Midbrain (tissue), 1 donor: ENCODE measurements around the gene ABHD10.
A peak's percentile ranks its signal among the peaks of the same experiment; 100 is the strongest.

Experiments
- DNase-seq: peaks from one replicate; lab custom pipeline; 2025; lab: John Stamatoyannopoulos, UW

The ABHD10 gene

DNA sequence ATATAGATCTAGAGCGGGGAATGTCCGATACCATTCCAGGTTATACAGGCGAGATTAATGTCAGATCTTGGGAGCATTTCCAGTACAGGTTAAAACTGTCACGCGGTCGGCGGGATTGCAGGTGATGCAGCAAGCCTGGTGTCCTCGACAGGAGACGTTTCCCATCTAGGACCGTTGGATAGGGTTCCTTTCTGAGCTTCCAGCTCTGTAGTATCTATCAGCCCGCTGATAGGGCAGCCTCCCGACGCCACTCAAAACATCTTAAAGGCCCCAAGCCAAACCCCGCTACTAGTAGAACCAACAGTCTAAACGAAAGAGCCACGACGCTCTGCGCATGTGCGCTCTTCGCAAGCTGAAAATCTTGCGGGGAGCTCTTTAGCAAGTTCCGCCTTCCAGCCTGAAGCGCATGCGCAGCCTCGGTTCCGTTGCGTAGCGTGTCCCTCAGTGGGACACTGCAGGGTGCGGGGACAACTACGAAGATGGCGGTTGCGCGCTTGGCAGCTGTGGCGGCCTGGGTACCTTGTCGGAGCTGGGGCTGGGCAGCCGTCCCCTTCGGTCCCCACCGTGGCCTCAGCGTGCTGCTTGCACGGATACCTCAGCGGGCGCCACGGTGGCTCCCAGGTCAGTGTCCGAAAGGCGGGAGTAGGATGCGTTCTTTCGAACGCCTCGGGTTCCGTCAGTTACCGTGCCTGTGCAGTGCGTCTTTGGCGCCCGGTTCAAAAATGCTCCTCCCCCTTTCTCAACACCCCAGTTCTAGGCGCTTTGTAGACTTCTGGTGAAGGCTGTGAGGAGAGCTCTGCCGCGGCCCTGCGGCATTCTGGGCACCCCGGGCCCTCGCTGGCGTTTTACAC, at the start of gene ABHD10:
ABHD10 (plus strand) TSS at position 444 of the 851 bp plus-strand sequence; CDS start at position 480, 36 bp downstream.
- peak; percentile 99 for DNase-seq

DNA sequence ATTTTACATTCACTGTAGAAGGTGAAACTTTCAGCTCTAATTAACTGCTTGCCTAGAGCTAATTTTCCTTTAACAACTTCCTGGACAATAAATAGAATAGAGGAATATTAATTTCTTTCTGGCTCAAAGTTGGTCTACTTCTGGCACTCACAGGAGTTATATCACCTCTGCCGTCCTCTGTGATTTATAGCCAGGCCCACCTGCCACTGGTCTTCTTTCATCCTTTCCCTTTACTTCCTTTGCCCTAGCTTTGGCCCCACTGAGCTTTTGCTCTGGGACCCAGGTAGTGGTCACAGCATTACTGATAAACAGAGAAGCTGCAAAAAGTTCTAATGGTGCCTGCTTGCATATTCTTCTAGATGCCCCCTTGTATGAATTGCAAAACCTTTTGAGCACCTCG, 49.3 kb upstream of the ABHD10 start:
- DNase-seq: no peak

DNA sequence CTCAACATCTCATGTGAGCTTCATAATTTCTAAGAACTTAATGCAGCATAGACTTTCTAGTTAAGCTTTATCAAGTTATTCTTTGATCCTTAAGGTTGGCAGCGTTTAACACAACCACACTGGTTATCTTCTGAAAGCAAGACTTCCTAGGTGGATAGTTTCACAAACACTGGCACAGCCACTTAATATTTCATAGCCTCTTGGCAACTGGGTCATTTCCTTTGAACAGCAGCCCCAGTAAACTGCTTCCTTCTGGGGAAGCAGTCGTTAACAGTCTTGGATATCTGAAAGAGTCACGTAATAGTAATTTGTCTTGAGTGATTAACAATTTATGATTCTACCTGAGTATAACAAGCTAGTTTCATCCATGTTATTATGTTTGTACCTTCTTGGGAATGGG, 45.9 kb upstream of the ABHD10 start:
- no peak for DNase-seq

DNA sequence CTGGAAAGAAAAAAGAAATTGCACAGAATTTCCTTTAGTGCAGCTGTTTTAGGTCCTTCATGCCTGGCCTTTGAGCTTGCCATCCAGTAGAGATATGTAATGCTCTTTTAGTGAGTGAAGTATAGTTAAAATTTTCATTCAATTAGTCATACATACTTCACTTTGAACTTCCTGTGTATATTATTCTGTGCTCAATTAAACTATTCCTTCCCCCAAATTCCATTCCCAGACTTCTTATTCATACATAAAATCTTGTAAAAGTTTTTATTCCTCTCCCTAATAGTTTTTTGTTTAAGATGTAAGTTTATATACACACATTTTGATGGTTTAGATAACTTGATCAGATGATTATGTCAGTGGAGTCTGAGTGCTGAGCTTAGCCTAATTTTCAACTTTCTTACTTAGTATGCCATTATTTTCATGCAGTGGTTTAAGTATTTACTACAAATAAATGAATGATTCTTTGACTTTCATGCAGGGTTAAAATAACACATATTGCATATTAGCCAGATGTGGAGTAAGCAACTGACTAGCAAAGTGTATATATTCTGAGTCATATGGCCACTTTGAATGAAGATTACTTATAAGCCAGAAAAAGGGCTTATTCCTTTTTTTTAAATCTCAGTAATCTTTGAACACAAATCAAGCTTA, 42.5 kb upstream of the ABHD10 start:
- DNase-seq: no peak

DNA sequence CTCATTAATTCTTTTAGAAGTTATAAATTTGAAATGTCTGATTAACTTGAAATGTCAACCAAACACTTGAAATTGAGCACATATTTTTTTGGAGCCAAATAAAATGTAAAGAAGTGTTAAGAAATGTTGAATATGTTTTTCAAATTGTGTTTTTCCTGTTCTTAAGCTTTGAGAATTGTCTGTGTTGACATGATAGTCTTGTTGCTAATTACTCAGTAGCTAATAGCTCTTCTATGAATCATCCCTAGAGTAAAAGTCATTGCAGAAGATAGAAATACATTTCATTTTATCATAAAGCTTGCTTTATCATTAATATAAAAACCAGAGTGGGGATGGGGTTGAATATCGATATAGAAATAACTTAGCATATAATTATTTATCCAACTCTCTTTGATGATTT, 41.9 kb upstream of the ABHD10 start:
- DNase-seq: no peak

DNA sequence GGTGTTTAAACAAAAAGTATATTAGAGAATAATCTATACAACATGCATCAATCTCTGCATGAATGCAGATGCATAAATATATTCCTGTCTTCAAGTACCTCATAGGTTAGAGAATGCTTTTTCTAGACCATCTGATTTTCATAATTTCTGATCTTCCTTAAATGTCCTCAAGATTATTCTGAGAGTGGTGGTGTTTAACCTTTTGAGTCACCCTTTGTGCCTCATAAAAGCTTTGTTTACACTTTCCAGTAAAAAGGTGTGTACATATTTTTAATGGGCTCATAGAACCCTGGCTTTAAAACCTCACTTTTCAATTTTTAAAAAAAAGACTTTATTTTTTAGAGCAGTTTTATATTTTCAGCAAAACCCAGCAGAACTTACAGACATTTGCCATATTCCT, 41.0 kb upstream of the ABHD10 start:
- DNase-seq: no peak

DNA sequence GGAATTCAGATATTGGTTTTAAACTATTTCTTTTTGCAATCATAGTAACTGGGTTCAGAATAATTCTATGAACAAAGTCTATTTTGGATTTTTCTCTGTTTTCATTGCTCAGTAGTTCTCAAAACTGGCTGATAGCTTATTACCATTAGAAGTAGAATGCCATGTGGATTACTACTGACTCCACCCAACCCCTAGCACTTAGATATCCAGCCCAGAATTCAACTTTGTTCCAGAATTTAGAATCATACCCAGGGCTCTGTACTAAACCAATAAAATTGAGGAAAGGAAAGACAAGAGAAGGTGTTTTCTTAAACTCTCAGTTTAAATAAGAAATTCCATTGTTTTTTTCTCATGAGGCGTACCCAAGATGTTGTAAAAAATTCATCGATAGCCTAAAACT, 39.0 kb upstream of the ABHD10 start:
- DNase-seq: no peak

DNA sequence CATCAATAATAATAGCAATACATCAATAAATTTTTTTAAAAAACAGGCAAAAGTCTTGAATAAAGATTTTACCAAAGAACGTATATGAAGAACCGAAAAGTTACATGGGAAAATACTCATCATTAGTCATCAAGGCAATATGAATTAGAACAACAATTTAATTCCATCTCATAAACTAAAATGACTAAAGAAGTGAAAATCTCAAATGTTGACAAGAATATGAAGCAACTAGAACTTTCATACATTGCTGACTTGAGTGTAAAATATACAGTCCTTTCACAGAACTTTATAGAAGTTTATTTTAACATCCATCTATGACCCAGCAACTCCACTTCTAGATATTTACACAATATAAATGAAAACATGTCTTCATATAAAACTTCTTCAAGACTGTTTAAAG, 35.3 kb upstream of the ABHD10 start:
- DNase-seq: no peak

DNA sequence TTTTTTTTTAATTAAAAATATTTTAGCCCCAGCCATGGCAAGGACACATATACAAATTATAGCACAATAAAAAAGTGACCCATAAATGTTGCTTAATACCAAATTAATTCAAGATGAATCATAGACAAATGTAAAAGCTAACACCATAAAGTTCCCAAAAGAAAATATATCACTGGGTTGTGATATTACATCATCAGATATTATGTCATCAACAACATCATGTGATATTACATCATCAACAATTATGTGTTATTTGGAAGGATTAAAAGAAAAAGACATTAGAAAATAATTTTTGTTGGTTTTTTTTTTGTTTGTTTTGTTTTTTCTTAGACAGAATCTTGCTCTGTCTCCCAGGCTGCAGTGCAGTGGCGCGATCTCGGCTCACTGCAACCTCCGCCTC, 34.5 kb upstream of the ABHD10 start:
- DNase-seq: no peak

DNA sequence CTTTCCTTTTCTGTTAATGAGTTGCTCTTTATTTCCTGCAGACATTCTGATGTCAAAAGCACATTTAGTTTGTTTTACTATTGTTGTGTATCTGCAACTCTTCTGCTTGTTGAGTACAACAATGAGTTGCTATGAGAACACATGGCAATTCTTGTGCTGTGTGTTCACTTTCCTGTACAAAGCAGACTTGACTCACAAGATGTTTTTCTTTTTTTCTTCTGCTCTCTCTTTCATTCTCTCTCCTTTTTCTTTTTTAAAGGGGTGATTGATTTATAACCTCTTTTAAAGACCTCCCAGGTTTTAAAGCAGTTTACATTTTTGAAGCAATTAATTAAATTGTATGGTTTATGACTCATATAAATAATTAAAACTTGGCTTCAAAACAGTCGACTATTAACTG, 31.6 kb upstream of the ABHD10 start:
- DNase-seq: no peak

DNA sequence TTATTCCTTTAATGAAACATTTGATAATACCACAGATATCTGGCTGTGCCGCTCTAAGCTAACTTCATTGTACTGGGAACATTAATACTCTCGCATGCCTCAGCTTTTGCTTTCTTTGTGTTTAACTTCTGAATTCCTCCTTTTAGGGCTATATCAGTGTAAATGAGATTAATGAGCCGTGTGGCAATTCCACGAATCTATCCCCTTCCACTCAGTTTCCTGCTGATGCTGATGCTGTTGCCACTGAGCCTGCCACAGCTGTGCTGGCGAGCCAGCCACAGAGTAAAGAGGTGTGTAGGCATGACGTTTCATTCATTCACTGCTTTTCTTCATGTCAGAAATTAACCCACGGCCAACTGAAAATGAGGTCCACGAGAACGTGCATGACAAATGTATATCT, 30.0 kb upstream of the ABHD10 start:
- no peak for DNase-seq

DNA sequence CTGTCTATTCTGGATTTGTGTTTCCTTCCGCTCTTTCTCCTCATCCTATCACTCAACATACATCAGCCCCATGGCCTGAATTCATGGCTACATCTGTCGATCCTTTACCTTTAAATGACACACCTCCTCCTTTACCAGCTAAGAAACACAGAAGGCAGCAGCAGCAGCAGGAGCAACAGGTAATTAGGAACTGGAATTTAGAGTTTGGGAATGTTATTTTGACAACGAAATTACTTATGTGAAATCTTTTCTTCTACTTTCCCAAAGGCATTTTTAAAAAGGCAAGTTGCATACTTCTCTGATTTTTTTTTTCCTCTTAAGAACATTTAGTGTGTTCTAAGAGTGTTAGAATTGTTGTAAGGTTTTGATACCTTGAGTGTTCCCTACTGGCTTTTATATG, 29.1 kb upstream of the ABHD10 start:
- DNase-seq: no peak

DNA sequence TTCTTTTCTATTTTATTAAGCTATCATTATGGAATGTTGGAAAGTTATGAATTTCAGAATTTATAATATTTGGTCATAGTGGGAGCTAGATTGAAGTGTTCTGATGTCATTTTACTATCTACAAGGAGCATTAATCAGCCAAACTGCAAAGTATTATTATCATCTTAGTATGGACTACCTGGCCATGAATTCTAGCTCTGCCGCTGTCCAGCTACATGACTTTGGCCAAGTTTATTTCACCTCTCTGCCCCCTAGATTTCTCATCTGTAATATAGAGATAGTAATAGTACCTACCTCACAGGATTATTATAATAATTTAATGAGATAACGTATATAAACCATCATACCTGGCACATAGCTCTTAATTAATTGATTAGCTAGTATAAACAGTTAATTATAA, 27.8 kb upstream of the ABHD10 start:
- DNase-seq: no peak

DNA sequence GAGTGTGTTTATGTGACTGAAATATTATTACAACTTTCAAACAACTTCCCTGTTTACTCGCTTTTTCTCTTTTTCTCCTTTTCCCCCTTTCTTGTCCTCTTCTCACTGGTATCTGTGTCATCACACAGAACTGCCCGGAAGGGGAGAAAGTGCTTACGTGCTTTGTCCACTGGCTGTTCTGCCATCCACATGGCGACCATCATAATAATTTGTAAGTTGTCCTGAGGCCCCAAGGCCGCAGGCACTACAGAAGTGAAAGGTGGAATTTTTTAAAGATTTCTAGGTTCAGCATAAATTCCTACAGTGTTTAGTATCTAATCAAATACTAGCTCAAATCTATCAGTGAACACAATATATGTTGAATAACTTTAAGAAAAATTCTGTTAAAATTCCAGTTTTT, 26.7 kb upstream of the ABHD10 start:
- no peak for DNase-seq

DNA sequence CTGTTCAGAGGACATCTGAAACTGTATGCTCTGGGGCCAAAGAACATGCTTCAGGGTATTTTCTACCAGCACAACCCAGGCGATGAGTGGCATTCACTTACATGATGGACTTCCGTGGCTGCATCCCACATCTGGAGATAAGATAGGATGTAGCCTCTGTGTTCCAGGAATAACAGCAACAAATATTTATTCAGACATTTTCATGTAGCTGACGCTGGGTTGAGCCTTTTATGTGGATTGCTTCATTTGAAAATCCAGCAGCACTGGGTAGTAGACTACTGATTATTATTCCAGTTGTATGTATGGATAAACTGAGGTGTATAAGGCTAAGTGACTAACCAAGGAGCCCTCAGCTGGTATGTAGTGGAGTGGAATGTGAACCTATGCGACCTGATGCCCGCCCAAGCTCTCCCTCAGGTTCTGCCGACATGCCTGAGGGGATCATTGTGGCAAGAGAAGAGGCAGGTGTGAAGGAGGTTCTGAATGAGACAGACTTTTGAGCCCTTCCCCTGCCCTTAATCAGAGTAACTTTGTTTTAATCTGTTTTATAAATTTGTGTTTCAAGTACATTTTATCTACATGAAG, 25.9 kb upstream of the ABHD10 start:
- no peak for DNase-seq

DNA sequence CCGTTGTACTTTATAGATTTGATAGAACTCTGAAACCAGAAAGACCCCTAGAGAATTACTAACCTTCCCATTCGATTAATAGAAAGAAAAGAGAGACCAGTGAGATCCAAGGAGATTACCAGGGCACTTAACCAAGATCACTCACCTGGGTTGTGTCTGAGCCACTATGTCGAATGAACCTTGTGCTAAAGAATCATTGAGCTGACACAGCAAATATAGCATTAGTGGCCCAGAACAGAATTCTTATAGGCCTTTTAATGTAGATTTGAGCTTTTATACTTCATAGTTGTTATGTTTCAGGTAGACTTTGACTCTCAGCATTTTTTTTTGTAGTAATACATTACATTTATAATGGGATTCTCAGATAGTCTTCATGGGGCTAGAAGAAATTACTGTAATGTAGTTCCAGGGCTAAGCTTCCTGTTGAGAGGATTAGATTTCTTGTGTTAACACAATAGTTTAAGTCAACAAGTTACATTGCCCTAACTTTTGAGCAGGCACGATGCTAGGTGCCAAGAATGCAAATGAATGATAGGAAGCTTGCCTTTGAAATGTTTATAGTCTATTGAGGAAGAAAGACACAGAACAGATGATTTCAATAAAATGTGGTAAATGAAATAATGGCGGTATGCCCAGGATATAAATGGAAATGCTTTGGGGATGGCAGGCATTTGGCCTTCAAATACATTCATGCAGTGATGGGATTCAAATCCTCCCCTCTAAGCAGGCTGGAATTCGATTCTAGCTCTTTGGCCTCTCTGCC, 24.4 kb upstream of the ABHD10 start:
- no peak for DNase-seq

DNA sequence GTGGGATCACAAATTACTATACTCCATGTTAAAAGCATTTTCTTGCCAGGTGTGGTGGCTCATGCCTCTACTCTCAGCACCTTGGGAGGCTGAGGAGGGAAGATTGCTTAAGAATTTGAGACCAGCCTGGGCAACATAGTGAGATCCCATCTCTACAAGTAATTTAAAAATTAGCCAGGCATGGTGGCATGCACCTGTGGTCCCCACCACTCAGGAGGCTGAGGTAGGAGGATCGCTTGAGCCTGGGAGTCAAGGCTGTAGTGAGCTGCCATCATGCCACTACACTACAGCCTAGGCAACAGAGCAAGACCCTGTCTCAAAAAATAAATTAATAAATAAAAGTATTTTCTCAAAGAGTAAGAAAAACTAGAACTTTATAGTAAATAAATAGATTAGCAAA, 22.9 kb upstream of the ABHD10 start:
- no peak for DNase-seq

DNA sequence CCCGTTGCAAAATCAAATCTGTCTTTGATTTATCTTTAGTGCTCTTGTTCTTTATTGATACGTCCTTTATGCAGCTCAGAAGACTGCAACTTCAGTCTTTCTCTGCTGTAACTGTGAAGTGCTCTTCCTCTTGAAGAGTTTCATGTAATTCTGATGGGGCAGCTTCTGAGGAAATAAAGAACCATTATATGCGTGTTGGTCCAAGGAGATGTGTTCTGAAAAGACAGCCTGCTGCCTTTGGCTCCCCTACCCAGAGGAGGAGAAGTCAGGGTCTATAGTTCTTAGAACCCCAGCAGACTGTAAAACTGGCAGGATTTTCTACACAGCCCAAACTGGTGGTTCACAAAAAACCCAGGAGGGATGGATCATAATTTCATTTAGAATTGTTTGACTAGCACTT, 22.4 kb upstream of the ABHD10 start:
- DNase-seq: no peak

DNA sequence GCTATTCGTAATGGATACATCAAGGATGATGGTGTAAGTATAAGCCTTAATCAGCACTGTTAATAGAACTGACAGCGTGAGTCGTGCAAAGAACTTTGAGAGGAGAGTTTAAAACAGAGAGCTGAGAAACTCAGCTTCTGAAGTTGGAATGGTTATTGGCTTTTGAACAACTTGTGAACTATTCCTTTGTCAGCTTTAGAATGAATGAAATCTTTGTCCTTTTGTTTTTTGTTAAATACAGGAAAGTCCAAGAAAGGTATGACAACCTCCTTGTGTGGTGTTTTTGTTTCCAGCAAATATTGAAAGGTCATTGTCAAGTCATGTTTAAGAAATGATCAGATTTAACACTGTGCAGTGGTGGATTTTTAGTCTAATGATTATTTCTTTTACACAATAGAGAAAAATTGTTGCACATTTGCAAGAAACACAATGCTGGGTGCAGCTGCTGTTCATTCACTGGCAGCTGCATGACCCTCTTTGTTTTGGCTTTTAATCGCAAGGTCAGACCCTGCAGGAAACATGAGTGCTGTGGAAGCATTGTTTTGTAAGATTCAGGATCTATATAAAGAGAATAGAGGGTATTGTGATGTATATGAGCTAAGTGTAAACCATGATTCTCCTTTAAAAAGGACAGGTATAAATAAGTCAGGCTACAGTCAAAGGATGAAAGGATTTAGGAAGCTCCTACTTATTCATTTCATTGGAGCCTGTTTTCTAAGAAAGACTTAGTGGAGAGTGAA, 21.7 kb upstream of the ABHD10 start:
- no peak for DNase-seq

DNA sequence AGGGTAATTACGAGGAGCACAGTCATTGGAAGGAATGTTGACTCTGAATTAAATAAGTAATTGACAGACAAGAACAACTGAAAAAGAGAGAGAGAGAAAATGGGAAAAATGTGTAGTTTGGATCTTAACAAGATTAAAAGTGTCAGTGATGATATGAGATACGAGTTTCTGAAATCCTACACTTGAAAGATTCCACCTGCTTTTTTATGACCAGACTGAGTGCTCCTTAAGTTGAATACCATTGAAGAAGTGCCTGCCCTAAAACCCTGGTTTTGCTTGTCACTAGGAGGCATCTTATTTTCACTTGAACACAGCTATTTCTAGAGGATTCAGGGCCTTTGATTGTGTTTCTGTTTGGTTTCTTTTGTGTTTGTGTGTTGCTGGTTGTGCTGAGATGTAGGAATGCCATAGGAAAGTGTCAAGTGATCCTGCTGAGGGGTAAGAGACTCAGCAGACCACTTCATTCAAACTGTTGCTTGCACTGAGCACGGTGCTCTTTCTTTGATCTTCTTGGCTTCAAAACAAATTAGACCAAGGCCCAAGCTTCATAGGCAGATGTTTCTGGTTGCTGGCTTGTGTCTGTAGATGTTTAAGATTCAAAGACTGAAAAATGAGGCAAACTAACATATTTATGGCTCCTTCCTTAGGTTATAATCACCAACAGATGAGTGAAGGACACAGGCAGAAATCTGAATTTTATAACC, 17.2 kb upstream of the ABHD10 start:
- no peak for DNase-seq

DNA sequence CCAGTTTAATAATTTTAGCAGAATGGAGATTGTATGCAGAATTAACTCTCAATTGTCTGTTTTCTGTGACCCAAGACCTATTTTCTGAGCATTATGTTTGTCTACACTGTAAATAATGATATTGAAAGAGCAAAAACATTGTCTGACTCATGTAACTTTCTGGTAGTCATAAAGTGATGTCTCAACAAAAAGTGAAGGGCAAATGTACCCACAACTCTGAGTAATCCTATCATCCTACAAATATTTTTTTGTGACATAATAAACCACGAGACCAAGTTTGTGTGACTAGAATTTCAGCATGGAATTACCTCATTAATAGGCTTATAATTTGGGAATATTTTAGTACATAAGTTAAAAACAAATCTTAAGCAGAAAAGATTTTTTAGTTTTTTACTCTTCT, 15.4 kb upstream of the ABHD10 start:
- no peak for DNase-seq
